Naive B cell (primary cell): Measurements from ENCODE around the gene SDC4. TPM values are rescaled to one million over a fixed set of nuclear protein-coding genes. Genes with fewer than 3 reads are reported as not detected.

Experiments used
- ATAC-seq, 2 donors: fragments of 150-1000 bp; cut with Tn5 transposase; 2 replicates each; pipeline ENCODE4 v1.10.0; 2021; ENCODE audit warnings: low read depth in 2 of 2, mild to moderate bottlenecking in 2 of 2, moderate library complexity in 2 of 2
- DNase-seq: peaks from one replicate; pipeline ENCODE4 v3.0.0; 2022
- H3K27ac Mint-ChIP-seq, 6 donors: one replicate each; pipeline ENCODE4 v1.8.0; 2020 to 2022; ENCODE audit warnings: mild to moderate bottlenecking in 6 of 6, mixed read lengths in 6 of 6, moderate library complexity in 5 of 6, inconsistent platforms in 2 of 6
- H3K27me3 Mint-ChIP-seq, 3 donors: one replicate each; pipeline ENCODE4 v1.8.0; 2021 to 2022; ENCODE audit warnings: mixed read lengths in 3 of 3, mild to moderate bottlenecking in 1 of 3
- H3K36me3 Mint-ChIP-seq, 2 donors: one replicate each; pipeline ENCODE4 v1.8.0; 2020 to 2022; ENCODE audit warnings: mixed read lengths in 2 of 2, inconsistent platforms in 1 of 2, mild to moderate bottlenecking in 1 of 2
- H3K4me1 Mint-ChIP-seq, 3 donors: one replicate each; pipeline ENCODE4 v1.8.0; 2020 to 2022; ENCODE audit warnings: mixed read lengths in 3 of 3, inconsistent platforms in 1 of 3, mild to moderate bottlenecking in 1 of 3, moderate library complexity in 1 of 3
- H3K4me3 Mint-ChIP-seq, 8 donors: one replicate each; pipeline ENCODE4 v1.8.0; 2020 to 2022; ENCODE audit warnings: mild to moderate bottlenecking in 8 of 8, mixed read lengths in 8 of 8, moderate library complexity in 8 of 8, inconsistent platforms in 2 of 8
- H3K9me3 Mint-ChIP-seq, 7 donors: one replicate each; pipeline ENCODE4 v1.8.0; 2020 to 2022; ENCODE audit warnings: mixed read lengths in 7 of 7, mild to moderate bottlenecking in 5 of 7, inconsistent platforms in 2 of 7, moderate library complexity in 1 of 7
- polyA plus RNA-seq, 6 donors: library from polyadenylated mRNA; unstranded; fragments of 300-500 nt; fragmentation: Illumina TruSeq; gene quantifications; one replicate each; pipeline ENCODE4 v1.2.3, GENCODE V29; 2021; ENCODE audit warnings: low read depth in 6 of 6

The SDC4 gene, protein sequence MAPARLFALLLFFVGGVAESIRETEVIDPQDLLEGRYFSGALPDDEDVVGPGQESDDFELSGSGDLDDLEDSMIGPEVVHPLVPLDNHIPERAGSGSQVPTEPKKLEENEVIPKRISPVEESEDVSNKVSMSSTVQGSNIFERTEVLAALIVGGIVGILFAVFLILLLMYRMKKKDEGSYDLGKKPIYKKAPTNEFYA
- not detected for polyA plus RNA-seq

- Mint-ChIP-seq H3K4me3 (peak within 1 kb of the TSS; percentile 40 to 87 (median 74)), H3K27ac (peak within 1 kb of the TSS in 2 of 6 donors; percentile 49 to 56), H3K9me3 (no peaks in the 10 kb centered on the region), H3K36me3 (no peaks in the 10 kb centered on the region), H3K27me3 (peaks cover 24 to 52% (median 34%) of the 10 kb centered on the region in 3 donors), H3K4me1 (peaks cover 12 to 39% (median 21%) of the 10 kb centered on the region in 3 donors)
- DNase-seq (no peak), ATAC-seq (peak; percentile 69 to 77)
Observed at GRCh38 chr20:45347936-45348778, at the start of gene SDC4. Gene SDC4, minus strand, starts transcription at chr20:45348424. Its CDS starts 40 bp downstream, at chr20:45348384.

DNA sequence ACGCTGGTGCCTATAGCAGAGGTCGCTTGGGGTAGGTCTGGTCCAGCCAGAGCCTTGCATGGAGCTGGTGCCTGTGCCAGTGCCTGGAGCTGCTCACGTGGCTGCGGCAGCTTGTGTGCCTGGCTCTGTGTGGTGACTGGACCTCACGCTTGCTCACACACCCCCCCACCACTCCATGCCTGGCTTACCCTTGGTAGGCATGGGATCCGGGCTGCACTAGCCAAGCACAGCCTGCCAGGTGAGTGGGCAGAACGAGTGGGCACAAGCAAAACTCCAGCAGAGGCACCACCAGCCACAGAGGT lies 46.8 kb upstream of the SDC4 start:
- no peak for ATAC-seq
- no peak for DNase-seq
- H3K4me3 Mint-ChIP-seq, result no peak overlapping the region
- peaks cover 20 to 22% of the 10 kb centered on the region in 2 donors for H3K36me3 Mint-ChIP-seq
- H3K9me3 Mint-ChIP-seq, result peaks cover 8 to 12% (median 9%) of the 10 kb centered on the region in 7 donors
- peak overlapping the region in 1 of 6 donors; percentile 75 for H3K27ac Mint-ChIP-seq
- no peaks in the 10 kb centered on the region for H3K27me3 Mint-ChIP-seq
- H3K4me1 Mint-ChIP-seq, result no peaks in the 10 kb centered on the region

- Mint-ChIP-seq H3K9me3 (peaks cover 3 to 6% (median 3%) of the 10 kb centered on the region in 7 donors), H3K4me3 (no peak overlapping the region), H3K36me3 (peaks cover 14 to 17% of the 10 kb centered on the region in 2 donors), H3K27ac (peak overlapping the region in 1 of 6 donors; percentile 27), H3K27me3 (no peaks in the 10 kb centered on the region), H3K4me1 (no peaks in the 10 kb centered on the region)
- DNase-seq, result no peak
- no peak for ATAC-seq
Observed at GRCh38 chr20:45394221-45395113, 46.2 kb upstream of the SDC4 start.

- DNase-seq (no peak), ATAC-seq (no peak)
- Mint-ChIP-seq H3K4me1 (peaks cover 4 to 5% (median 4%) of the 10 kb centered on the region in 3 donors), H3K27ac (no peak overlapping the region), H3K4me3 (no peak overlapping the region), H3K9me3 (peaks cover 0 to 5% (median 0%) of the 10 kb centered on the region in 7 donors), H3K36me3 (peaks cover 7 to 8% of the 10 kb centered on the region in 2 donors), H3K27me3 (no peaks in the 10 kb centered on the region)
Observed at GRCh38 chr20:45392733-45393132, 44.5 kb upstream of the SDC4 start.

DNA sequence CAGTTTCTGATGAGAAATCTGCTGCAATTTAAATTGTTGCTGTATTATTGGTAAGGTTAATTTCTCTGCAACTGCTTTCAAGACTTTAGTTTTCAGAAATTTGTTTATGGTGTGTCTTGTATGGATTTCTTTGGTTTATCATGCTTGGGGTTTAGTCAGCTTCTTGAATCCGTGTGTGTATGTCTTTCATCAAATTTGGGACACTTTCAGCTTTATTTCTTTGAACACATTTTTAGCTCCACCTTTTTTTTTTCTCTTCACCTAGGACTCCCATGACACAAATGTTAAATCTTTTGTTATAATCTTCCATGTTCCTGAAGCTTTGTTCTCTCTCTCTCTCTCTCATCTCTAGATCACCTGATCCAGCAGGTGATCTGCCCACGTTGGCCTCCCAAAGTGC lies 43.3 kb upstream of the SDC4 start:
- Mint-ChIP-seq H3K27me3 (no peaks in the 10 kb centered on the region), H3K27ac (no peak overlapping the region), H3K4me3 (no peak overlapping the region), H3K9me3 (peaks cover 0 to 5% (median 3%) of the 10 kb centered on the region in 7 donors), H3K36me3 (peaks cover 12 to 18% of the 10 kb centered on the region in 2 donors), H3K4me1 (peaks cover 5 to 11% (median 8%) of the 10 kb centered on the region in 3 donors)
- no peak for DNase-seq
- ATAC-seq, result no peak

GRCh38 chr20:45390931-45391330 lies 42.7 kb upstream of the SDC4 start:
- ATAC-seq, result no peak

GRCh38 chr20:45387274-45387673 lies 39.0 kb upstream of the SDC4 start:
- no peak for DNase-seq
- Mint-ChIP-seq H3K36me3 (peaks cover 12% of the 10 kb centered on the region in 2 donors), H3K4me3 (no peak overlapping the region), H3K4me1 (peaks cover 5 to 13% (median 8%) of the 10 kb centered on the region in 3 donors), H3K27ac (no peak overlapping the region), H3K27me3 (no peaks in the 10 kb centered on the region), H3K9me3 (peaks cover 0 to 4% (median 3%) of the 10 kb centered on the region in 7 donors)
- no peak for ATAC-seq

More at GRCh38 chr20:45390931-45391330, 42.7 kb upstream of the SDC4 start:
- H3K4me1 Mint-ChIP-seq, result peaks cover 5 to 13% (median 8%) of the 10 kb centered on the region in 3 donors
- H3K27ac Mint-ChIP-seq, result no peak overlapping the region
- no peak for DNase-seq
- no peaks in the 10 kb centered on the region for H3K27me3 Mint-ChIP-seq
- no peak overlapping the region for H3K4me3 Mint-ChIP-seq
- H3K9me3 Mint-ChIP-seq, result peaks cover 0 to 5% (median 3%) of the 10 kb centered on the region in 7 donors
- peaks cover 12 to 17% of the 10 kb centered on the region in 2 donors for H3K36me3 Mint-ChIP-seq

DNA sequence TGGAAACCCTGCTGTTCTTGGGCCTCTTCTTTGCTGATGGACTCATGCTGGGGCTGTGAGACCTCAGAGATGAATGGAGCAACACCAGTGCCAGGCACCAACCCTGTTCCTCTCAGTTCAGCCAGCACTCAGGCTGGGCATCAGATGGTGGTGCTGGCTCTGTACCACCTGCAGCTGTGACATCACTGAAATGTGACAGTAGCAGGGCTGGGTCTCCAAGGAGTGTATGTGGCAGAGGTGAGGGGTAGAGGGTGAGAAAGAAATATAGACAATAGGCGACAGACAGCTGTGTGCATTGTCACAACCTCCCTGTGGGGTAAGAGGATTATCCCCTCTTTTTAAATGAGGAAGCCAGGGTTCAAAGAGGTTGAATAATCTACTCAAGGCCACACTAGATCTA lies 30.0 kb upstream of the SDC4 start, which contains the start of gene TP53TG5:
Gene TP53TG5, minus strand, starts transcription at position 135 of the 400 bp plus-strand sequence. Its CDS starts 89 bp downstream, at position 46.
- Mint-ChIP-seq H3K36me3 (peaks cover 10 to 15% of the 10 kb centered on the region in 2 donors), H3K9me3 (peaks cover 0 to 2% (median 0%) of the 10 kb centered on the region in 7 donors)

DNA sequence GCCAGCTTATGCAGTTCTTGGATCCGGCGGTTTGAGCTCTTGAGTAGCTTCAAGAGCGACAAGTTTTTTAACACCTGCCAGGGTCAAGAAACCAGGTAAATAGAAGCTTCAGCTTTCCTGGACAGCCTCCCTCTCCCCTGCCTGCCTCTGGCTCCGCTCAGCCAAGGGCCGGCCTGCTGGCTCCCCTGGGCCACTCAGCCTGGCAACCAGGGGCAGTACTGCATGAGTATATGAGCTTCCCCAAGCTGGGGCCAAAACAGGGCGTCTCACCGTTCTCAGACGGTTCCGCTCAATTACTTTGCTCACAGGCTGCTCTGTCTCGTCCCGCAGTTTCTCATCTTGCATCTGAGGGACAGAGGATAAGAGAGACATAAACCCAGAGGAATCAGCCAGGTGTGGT lies 29.0 kb upstream of the SDC4 start:
- Mint-ChIP-seq H3K27ac (no peak overlapping the region), H3K4me3 (no peak overlapping the region), H3K27me3 (no peaks in the 10 kb centered on the region), H3K36me3 (peaks cover 10 to 15% of the 10 kb centered on the region in 2 donors), H3K9me3 (peaks cover 0 to 2% (median 0%) of the 10 kb centered on the region in 7 donors), H3K4me1 (peaks cover 9 to 37% (median 25%) of the 10 kb centered on the region in 3 donors)
- ATAC-seq, result no peak
- DNase-seq, result no peak

More for the DNA sequence above, 30.0 kb upstream of the SDC4 start, which contains the start of gene TP53TG5:
- Mint-ChIP-seq H3K27me3 (no peaks in the 10 kb centered on the region), H3K27ac (peak within 1 kb of the TSS in 2 of 6 donors; percentile 42 to 85), H3K4me1 (peaks cover 4 to 27% (median 17%) of the 10 kb centered on the region in 3 donors), H3K4me3 (peak within 1 kb of the TSS in 2 of 8 donors; percentile 54 to 60)
- no peak for ATAC-seq
- DNase-seq, result no peak

GRCh38 chr20:45374966-45375365 lies 26.7 kb upstream of the SDC4 start:
- H3K9me3 Mint-ChIP-seq, result no peaks in the 10 kb centered on the region
- no peak for DNase-seq
- ATAC-seq, result no peak
- H3K27me3 Mint-ChIP-seq, result no peaks in the 10 kb centered on the region
- peak overlapping the region in 1 of 8 donors; percentile 36 for H3K4me3 Mint-ChIP-seq
- H3K27ac Mint-ChIP-seq, result peak overlapping the region in 2 of 6 donors; percentile 53 to 95
- peaks cover 5% of the 10 kb centered on the region in 2 donors for H3K36me3 Mint-ChIP-seq
- H3K4me1 Mint-ChIP-seq, result peaks cover 29 to 58% (median 47%) of the 10 kb centered on the region in 3 donors

DNA sequence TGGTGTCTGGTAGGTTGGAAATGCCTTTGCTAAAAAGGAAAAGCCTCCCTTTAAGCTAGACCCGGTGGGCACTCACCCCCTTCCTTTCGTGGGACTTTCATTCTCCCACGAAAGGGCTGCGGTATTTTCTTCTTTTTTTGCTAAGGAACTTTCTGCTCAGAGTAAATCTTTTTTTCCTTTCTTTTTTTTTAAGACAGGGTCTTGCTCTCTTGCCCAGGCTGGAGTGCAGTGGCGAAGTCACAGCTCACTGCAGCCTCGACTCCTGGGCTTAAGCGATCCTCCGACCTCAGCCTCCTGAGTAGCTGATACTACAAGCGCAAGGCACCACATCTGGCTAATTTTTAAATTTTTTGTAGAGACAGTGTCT lies 25.9 kb upstream of the SDC4 start:
- Mint-ChIP-seq H3K4me3 (peak overlapping the region; percentile 78 to 94 (median 90)), H3K36me3 (peaks cover 0 to 5% of the 10 kb centered on the region in 2 donors), H3K9me3 (no peaks in the 10 kb centered on the region), H3K27me3 (no peaks in the 10 kb centered on the region), H3K27ac (peak overlapping the region in 4 of 6 donors; percentile 92 to 97 (median 95)), H3K4me1 (peaks cover 29 to 60% (median 54%) of the 10 kb centered on the region in 3 donors)
- DNase-seq (no peak), ATAC-seq (no peak)

DNA sequence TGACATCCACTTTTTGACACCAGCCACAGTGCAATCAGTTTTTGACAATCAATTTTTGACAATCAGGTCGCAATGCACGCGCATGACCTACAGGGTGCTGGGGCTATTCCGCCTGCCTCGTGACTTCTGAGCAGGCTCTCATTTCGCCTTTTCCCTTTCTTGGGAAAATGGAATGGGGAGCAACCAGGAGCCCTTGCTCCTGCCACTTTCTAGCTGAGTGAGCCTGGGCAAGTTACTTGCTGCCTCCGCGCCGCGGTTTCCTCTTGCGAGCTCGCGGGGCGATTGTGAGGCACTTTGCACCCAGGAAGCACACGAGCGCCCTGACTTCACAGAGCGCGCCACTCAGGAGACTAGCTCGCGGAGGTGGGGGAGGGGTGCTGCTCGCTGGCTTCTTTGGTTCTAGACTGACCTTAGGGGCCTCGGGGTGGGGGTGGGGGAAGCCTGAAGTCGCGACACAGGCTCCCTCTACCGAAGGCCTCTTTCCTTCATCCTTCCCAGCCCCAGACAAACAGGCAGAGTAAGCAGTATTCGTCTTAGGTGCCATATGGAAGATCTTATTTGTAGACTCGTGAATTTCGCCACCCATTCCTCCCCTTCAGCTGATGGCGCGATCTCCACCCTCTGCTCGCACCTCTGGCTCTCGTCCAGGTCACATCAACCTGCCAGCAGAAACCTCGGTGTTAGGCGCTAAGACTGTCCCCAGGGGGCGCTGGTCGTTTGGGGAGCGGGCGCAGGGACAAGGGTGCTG lies 25.3 kb upstream of the SDC4 start:
- no peaks in the 10 kb centered on the region for H3K27me3 Mint-ChIP-seq
- H3K36me3 Mint-ChIP-seq, result peaks cover 0 to 5% of the 10 kb centered on the region in 2 donors
- DNase-seq, result peak; percentile 78
- H3K9me3 Mint-ChIP-seq, result no peaks in the 10 kb centered on the region
- H3K4me3 Mint-ChIP-seq, result peak overlapping the region; percentile 78 to 94 (median 90)
- peaks cover 35 to 62% (median 60%) of the 10 kb centered on the region in 3 donors for H3K4me1 Mint-ChIP-seq
- H3K27ac Mint-ChIP-seq, result peak overlapping the region; percentile 38 to 97 (median 94)
- peak; percentile 86 to 91 for ATAC-seq
